Activated T-helper 1 cell treated with anti-CD3 and anti-CD28 coated beads, Interleukin-2, amount 50 U/mL, for 16 hours (primary cell): ENCODE data around the gene PRCD.
A peak's percentile ranks its signal among the peaks of the same experiment; 100 is the strongest.
"Not testable (repeated sequence)": the region's sequence is repeated elsewhere in the genome, so short reads cannot be mapped to it uniquely, and the experiment has no call there.

ENCODE experiments used
- DNase-seq, 2 donors: peaks; one replicate each; pipeline ENCODE4 v3.0.0-alpha.2; 2020; ENCODE audit warnings: low read depth in 1 of 2, low spot score in 1 of 2

Gene PRCD

GRCh38 chr17:76525513-76525833 is 14.4 kb upstream of the PRCD start:
- not testable (repeated sequence) for DNase-seq

DNA sequence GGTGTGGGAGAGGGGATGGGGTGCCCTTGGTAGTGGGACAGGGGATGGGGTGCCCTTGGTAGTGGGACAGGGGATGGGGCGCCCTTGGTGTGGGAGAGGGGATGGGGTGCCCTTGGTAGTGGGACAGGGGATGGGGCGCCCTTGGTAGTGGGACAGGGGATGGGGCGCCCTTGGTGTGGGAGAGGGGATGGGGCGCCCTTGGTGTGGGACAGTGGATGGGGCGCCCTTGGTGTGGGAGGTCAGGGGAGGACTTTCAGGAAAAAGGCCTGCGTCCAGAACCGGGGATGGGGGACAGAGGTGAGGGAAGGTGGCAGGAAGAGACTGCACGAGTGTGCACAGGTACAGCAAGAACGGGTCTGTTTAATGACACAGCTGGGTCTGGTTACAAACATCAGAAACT is 12.8 kb upstream of the PRCD start:
- not testable (repeated sequence) for DNase-seq

DNA sequence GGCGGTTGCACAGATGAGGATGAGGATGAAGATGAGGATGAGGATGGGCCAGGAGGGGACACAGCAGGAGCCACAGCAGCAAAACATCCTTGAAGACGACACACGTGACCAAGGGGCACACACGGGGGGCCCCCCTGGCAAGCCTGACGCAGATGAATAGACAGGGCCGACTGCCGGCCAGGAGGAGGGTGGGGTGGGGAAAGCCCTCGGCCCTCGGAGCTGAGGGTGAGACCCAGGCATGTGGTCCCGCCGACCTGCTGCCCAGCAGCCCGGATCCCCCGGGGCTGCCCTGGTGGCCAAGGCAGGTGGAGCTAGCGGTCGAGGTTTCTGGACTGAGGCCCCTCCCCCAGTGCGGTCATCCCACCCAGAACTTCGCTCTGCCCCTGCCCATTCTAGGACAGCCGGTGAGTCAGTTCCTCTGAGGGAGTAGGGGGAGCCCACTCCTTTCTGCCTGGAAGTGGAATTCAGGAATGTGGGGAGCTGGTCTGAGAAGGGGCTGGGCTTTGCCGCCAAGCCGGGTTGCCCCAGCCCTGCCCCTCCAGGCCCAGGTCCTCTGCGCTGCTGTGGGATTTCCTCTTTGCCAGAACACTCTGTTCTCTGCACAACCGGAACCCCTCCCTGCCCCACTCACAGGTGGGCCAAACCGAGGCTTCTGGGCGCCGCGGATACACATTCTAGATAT is 12.3 kb upstream of the PRCD start:
- DNase-seq: peak in 1 of 2 donors; percentile 25

- no peak for DNase-seq
Measured at GRCh38 chr17:76528156-76528527, 11.7 kb upstream of the PRCD start.

DNA sequence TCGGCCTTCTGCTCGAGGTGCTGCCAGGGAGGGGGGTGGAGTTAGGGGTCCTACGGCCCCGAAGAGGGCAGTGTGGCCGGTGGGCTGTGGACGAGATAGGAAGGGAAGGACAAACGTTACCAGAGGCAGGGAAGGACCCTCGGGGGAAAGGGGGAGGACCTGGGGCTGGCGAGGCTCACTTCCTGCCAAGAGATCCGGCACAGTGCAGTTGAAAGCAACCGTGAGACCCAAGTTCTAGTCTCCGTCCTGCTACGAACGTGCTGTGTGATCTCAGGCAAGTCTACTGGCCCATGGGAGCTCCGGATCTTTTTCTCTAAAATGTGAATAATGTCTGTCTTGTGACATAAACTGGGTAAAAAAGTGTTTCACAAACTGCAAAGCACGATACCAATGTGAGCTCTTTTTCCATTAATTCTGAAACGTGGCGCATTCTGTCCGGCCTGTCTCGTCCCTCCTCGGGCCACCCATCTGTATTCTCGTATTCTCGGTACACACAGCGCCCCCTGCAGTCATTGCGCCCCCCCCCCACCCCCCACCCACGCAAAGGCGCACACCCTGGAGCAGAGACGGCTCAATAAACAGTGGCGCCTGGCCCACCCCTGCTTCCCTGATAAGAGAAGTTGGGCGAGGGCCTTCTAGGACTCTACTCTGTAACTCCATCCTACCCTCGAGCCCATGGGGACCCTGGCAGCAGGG is 11.2 kb upstream of the PRCD start:
- no peak for DNase-seq

DNA sequence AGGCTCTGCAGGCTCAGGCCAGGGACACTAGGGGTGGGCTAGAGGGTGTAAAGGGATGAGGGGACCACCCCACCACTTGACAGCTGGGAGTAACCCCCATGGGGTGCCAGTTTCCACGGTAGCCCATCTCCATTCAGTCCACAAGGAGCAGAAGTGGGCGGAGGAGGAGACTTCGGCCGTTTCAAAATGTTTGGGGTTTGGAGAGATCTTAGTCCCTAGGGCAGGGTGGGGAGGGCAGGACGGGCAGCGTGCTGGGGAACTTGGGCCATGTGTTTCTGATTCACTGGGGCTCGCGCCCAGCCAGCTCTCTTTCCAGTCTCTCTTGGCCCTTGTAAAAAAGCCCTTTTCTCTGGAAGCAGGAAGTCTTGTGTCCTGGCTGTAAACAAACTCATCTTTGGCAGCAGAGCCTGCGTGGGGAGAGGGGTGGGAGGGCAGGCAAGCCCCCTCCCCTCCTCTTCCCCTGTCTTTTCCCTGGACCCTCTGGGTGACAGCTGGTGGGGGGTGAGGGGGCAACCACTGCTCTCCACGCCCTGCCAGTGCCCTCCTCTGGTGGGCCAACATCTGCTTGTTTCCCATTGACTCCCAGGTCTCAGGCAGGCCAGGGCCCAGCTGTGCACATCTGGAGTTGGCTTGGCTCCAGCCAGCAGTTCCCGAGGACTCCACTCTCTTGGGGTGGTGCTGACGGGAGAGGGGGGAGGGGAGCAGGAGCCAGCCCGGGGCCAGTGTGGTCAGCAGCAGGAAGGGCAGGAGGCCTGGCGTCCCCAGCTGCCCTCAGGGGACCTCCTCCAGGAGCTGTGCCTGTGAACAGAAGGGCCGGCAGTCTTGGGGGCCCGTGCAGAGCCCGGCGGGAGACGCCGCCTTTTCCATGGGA is 10.4 kb upstream of the PRCD start:
- no peak for DNase-seq

DNA sequence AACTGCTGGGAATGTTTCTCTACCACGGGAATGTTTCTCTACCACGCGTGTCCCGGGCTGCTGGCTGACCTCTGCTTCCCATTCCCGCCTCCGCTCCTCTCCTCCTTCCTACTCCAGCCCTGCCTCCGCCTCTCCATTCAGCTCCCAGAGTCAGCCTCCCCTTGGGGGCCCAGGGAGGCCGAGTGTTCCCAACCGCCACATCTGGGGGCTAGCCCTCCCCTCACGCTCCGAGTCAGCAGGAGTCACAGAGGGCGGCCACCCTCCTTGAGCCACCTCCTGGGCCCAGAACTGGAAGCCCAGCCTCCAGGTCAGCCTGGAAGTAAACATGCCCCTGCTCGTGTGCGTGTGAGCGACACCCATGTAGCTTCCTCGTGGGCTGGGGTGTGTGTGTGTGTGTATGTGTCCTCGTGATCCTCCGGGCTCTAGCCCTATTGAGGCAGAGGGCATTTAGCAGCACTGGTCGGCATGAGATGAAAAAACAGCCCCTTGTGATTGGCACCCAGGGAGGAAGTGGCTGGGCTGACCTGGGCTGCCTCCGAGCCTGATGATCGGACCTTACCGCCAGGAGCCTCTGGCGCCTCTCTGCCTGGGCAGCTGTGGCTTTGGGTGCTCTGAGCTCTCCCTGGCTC is 9.6 kb upstream of the PRCD start:
- DNase-seq: no peak

GRCh38 chr17:76530811-76531485 is 8.9 kb upstream of the PRCD start:
- no peak for DNase-seq

DNA sequence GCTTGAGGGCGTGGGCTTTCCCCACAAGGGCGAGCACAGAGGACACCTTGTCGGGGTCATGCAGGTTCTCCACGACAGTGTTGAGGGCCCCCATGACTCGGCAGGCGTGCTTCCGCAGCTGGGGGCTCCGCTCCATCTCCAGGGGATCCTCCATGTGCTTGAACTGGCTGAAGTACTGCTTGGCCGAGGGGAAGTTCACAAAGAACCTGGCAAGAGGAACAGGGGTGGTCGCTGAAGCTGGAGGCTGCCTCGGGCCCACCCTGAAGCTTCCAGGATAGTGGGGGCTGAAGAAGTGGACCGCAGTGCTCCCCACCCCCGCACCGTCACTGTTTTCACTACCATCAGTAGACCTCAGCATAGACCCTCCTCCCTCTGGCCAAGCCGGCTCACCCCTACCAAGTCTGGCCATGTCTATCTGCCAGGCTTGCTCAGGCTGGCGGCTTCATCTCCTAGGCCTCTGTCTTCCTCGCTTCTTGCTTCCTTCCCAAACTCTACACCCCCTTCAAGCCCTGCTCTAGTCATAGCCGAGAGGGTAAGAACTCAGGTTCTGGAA is 8.3 kb upstream of the PRCD start:
- DNase-seq: no peak

- DNase-seq: no peak
Measured at GRCh38 chr17:76532072-76532651, 7.7 kb upstream of the PRCD start.

DNA sequence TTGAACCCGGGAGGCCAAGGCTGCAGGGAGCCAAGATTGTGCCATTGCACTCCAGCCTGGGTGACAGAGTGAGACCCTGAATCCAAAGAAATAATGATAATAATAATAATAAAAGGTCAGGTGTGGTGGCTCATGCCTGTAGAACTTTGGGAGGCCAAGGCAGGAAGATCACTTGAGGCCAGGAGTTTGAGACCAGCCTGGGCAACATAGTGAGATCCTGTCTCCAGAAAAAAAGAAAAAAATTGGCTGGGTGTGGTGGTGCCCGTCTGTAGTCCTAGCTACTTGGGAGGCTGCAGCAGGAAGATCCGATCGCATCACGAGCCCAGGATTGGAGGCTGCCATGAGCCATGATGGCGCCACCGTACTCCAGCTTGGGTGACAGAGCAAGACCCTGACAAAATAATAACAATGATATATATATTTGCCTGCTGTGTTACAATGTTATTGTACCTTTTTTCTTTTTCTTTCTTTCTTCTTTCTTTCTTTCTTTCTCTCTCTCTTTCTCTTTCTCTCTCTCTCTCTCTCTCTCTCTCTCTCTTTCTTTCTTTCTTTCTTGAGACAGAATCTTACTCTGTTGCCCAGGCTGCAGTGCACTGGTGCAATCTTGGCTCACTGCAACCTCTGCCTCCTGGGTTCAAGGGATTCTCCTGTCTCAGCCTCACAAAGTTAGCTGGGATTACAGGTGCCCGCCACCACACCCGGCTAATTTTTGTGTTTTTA is 6.0 kb upstream of the PRCD start:
- not testable (repeated sequence) for DNase-seq

- DNase-seq: no peak
Measured at GRCh38 chr17:76534831-76535732, 4.8 kb upstream of the PRCD start.

GRCh38 chr17:76535788-76536510 is 3.9 kb upstream of the PRCD start:
- no peak for DNase-seq

DNA sequence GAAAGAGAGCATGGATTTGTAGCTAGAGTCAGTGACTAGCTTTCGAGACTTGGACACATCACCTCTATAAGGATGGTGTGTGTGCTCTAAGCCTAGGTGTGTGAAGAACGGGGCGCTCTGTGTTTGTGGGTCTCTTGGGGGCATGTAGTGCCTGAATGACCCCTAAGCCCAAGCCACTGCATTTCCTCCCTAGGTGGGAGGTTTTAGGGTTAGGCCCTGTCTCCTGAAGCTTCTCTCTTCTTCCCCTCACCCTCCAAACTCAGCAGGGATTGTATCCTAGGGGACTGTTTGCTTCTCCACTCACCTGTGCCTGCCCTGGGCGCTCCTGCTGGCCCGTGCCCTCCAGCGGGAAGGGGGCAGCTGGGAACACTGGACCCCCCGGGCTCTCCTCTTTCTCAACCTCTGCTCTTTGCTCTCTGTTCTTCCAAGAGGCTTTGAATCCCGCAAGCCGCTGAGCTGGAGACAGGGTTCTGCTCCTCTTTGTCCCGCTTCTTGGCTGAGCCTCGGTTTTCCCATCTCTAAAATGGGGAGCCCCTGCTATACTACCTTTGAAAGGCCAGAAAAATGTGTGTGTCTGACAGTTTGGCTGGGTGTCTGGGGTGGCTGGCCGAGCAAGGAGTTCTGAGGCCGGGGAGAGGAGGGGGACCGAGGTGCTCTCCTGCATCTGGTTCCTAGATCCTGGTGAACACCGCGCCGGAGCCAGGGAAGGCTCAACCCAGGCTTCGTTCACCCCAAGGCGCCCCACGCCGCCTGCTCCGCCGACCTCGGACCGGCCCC is 3.1 kb upstream of the PRCD start:
- DNase-seq: no peak

- DNase-seq: no peak
Measured at GRCh38 chr17:76537288-76537577, 2.6 kb upstream of the PRCD start.

DNA sequence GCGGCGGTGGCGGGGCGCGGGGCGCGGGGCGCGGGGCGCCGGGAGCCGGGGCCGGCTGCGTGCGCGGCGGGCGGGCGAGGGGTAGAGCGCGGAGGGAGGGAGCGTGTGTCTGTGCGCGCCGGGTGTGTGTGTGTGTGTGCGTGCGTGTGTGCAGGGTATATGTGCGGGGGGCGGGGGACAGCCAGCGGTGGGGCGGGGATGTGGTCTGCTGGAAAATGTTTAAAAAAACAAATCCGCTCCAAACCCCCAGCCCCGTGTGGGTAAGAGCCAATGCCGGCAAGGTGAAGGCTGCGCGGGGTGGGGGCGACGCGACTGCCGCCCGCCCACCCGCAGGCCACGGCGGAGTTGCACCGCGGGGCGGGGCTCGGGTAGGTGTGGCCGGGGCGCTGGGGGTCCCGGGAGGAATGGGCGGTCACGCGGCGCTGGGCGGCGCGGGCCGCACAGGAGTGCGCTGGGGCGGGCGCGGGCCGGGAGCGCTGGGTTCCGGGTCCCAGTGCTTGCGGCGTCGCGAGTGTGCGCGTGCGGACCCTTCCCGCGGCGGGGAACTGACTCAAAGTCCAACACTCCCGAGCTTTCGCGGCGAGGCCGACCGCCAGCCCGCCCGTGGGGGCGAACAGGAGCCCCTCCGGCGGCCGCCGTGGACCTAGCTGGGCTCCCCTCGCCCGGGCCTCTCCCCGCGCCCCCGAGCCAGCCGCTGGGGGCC is 2.1 kb upstream of the PRCD start, which contains the start of gene CYGB:
TSS of gene CYGB (minus strand) at position 132 of the 703 bp plus-strand sequence. CDS start 167 bp downstream, outside the sequence.
- DNase-seq: no peak
